ENCODE results near the gene KLRC2.
"Not testable (repeated sequence)": the region's sequence is repeated elsewhere in the genome, so short reads cannot be mapped to it uniquely, and the experiment has no call there.

The KLRC2 gene

DNA sequence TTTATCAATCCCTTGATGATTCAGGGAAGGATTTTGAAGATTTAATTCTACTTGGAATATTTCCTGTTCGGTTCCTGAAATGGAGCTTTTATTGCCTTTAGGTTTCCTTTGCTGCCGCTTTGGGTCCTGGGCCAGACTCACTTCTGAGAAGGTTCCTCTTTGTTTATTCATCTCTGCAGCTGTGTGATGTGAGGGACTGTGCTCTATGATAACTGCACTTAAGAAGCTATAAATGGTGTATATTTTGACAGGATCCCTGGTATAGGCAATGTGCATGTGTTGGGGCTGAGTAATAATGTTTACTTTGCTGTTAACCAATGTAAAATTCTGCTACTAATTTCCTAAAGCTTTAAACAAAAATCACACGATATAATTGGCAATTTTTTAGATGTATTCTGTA lies at the start of gene KLRC2:
KLRC2 (minus strand) TSS at position 195 of the 400 bp plus-strand sequence; CDS start at position 171, 24 bp downstream.
- peak; percentile 73 for DNase-seq (ENCODE audit: low read depth)
- H3K4me3 ChIP-seq (ENCODE audit: low read depth, low read length), result not testable (repeated sequence)

- H3K4me3 ChIP-seq (ENCODE audit: low read depth, low read length); DNase-seq (ENCODE audit: low read depth): not testable (repeated sequence)
These were observed 46.1 kb upstream of the KLRC2 start for GRCh38 chr12:10481901-10482300.

DNA sequence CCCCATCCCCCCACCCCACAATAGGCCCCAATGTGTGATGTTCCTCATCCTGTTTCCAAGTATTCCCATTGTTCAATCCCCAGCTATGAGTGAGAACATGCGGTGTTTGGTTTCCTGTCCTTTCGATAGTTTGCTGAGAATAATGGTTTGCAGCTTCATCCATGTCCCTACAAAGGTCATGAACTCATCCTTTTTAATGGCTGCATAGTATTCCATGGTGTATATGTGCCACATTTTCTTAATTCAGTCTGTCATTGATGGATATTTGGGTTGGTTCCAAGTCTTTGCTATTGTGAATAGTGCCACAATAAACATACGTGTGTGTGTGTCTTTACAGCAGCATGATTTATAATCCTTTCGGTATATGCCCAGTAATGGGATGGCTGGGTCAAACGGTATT lies 37.0 kb upstream of the KLRC2 start:
- not testable (repeated sequence) for H3K4me3 ChIP-seq (ENCODE audit: low read depth, low read length); DNase-seq (ENCODE audit: low read depth)

DNA sequence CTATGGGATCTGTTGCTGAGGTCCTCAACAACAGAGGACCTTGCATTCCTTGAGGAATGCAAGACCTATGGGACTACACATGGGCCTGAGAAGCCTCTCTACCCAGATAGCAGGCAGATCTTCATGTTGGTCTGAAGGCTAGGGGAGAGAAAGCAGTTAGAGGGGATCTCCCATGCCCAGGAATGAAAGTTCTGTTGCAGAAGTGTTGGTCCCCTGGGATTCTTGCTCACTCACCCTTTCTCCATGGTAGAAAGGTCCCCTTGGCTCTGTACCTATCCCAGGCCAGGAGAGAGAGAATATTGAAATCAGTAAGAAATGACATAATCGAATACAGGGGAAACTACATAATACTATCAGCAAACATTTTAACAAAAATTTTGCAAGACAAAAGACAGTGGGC lies 33.9 kb upstream of the KLRC2 start:
- DNase-seq (ENCODE audit: low read depth), result no peak
- TF ChIP-seq CTCF (IDR thresholded peaks at IDR 0.05; ENCODE audit: control insufficient read depth, extremely low read depth, insufficient read depth), result no peak

DNA sequence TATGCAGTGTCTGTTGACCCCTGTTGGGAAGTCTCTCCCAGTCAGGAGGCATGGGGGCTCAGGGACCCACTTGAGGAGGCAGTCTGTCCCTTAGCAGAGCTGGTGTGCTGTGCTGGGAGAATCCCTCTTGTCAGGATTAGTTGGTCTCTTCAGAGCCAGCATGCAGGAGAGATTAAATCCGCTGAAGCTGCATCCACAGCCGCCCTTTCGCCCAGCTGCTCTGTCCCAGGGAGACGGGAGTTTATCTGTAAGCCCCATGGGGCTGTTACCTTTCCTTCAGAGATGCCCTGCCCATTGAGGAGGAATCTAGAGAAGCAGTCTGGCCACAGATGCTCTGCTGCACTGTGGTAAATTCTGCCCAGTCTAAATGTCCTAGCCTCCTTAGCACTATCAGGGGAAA lies 30.5 kb upstream of the KLRC2 start:
- no peak for TF ChIP-seq CTCF (IDR thresholded peaks at IDR 0.05; ENCODE audit: control insufficient read depth, extremely low read depth, insufficient read depth)
- H3K4me3 ChIP-seq (ENCODE audit: low read depth, low read length), result no peak overlapping the region
- no peak for DNase-seq (ENCODE audit: low read depth)

More for the DNA sequence above, 33.9 kb upstream of the KLRC2 start:
- no peak overlapping the region for H3K4me3 ChIP-seq (ENCODE audit: low read depth, low read length)

- no peak overlapping the region for H3K4me3 ChIP-seq (ENCODE audit: low read depth, low read length)
- TF ChIP-seq CTCF (IDR thresholded peaks at IDR 0.05; ENCODE audit: control insufficient read depth, extremely low read depth, insufficient read depth), result no peak
- no peak for DNase-seq (ENCODE audit: low read depth)
These were observed 21.9 kb upstream of the KLRC2 start for GRCh38 chr12:10457760-10458159.

- TF ChIP-seq CTCF (IDR thresholded peaks at IDR 0.05; ENCODE audit: control insufficient read depth, extremely low read depth, insufficient read depth), result no peak
- no peak overlapping the region for H3K4me3 ChIP-seq (ENCODE audit: low read depth, low read length)
- DNase-seq (ENCODE audit: low read depth), result no peak
These were observed 21.0 kb upstream of the KLRC2 start for GRCh38 chr12:10456856-10457255.

DNA sequence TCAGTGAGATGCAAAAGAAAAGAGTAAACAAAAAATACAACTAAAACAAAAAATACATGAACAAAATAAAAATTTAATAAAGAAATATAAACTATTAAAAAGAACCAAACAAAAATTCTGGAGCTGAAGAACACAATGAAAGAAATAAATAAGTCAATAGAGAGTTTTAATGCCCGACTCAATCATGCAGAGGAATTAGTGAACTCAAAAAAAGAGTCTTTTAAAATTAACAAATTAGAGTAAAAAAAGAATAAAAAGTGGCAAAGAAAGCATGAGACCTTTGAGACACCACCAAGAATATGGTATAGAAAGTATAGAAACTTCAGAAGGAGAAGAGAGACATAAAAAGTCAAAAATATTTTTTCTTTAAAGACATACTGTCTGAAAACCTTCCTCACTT lies 20.0 kb upstream of the KLRC2 start:
- DNase-seq (ENCODE audit: low read depth), result no peak
- TF ChIP-seq CTCF (IDR thresholded peaks at IDR 0.05; ENCODE audit: control insufficient read depth, extremely low read depth, insufficient read depth), result no peak
- no peak overlapping the region for H3K4me3 ChIP-seq (ENCODE audit: low read depth, low read length)

GRCh38 chr12:10454531-10454930 lies 18.7 kb upstream of the KLRC2 start:
- TF ChIP-seq CTCF (IDR thresholded peaks at IDR 0.05; ENCODE audit: control insufficient read depth, extremely low read depth, insufficient read depth), result no peak
- H3K4me3 ChIP-seq (ENCODE audit: low read depth, low read length), result no peak overlapping the region
- no peak for DNase-seq (ENCODE audit: low read depth)
